AG09309 (cell line): ENCODE results near the gene PLD3.

ENCODE experiments used
- DNase-seq: peaks from one replicate; pipeline ENCODE4 v3.0.0-alpha.2; 2010; ENCODE audit warnings: low read depth
- H3K4me3 ChIP-seq: 2 replicates; pipeline ENCODE4 v1.5.1; 2011; ENCODE audit warnings: mild to moderate bottlenecking, low read depth, low read length, moderate library complexity; ENCODE audit not compliant: control insufficient read depth
- CTCF ChIP-seq: IDR thresholded peaks from 2 replicates; pipeline ENCODE4 v1.5.1; 2011; ENCODE audit warnings: mild to moderate bottlenecking, low read depth, low read length, inconsistent platforms; ENCODE audit not compliant: insufficient read depth, control insufficient read depth; ENCODE audit errors: missing control alignments

Gene PLD3

GRCh38 chr19:40378509-40378908 is 30.0 kb downstream of the PLD3 start:
- DNase-seq: no peak
- TF ChIP-seq CTCF: no peak
- no peak overlapping the region for H3K4me3 ChIP-seq

GRCh38 chr19:40379446-40380198 is 31.1 kb downstream of the PLD3 start:
- DNase-seq: no peak
- no peak overlapping the region for H3K4me3 ChIP-seq
- TF ChIP-seq CTCF: no peak

- no peak for TF ChIP-seq CTCF
- H3K4me3 ChIP-seq: no peak overlapping the region
Observed at GRCh38 chr19:40380199-40381037, 31.9 kb downstream of the PLD3 start.

GRCh38 chr19:40381321-40381720 is 32.8 kb downstream of the PLD3 start:
- DNase-seq: no peak
- no peak overlapping the region for H3K4me3 ChIP-seq
- TF ChIP-seq CTCF: no peak

More at GRCh38 chr19:40380199-40381037, 31.9 kb downstream of the PLD3 start:
- DNase-seq: no peak

GRCh38 chr19:40383668-40384248 is 35.3 kb downstream of the PLD3 start:
- no peak for DNase-seq
- TF ChIP-seq CTCF: no peak
- H3K4me3 ChIP-seq: no peak overlapping the region

- no peak overlapping the region for H3K4me3 ChIP-seq
- no peak for TF ChIP-seq CTCF
- no peak for DNase-seq
Observed at GRCh38 chr19:40387155-40387554, 38.7 kb downstream of the PLD3 start.
